GM20000 (cell line): ENCODE measurements around the gene PCTP.

Experiments used
- DNase-seq: peaks from one replicate; pipeline ENCODE4 v3.0.0; 2012; ENCODE audit warnings: low spot score
- CTCF ChIP-seq: IDR thresholded peaks from 2 replicates; pipeline ENCODE4 v1.5.1; 2012; ENCODE audit warnings: mild to moderate bottlenecking, control low read depth; ENCODE audit errors: extremely low read depth, missing control alignments

PCTP gene

GRCh38 chr17:55728361-55728760, 22.5 kb upstream of the PCTP start:
- no peak for TF ChIP-seq CTCF
- no peak for DNase-seq

GRCh38 chr17:55728833-55729232, 22.0 kb upstream of the PCTP start:
- no peak for DNase-seq
- no peak for TF ChIP-seq CTCF

- DNase-seq: no peak
- TF ChIP-seq CTCF: no peak
These were observed 21.4 kb upstream of the PCTP start for GRCh38 chr17:55729484-55729883.

- no peak for TF ChIP-seq CTCF
- no peak for DNase-seq
These were observed 20.5 kb upstream of the PCTP start for GRCh38 chr17:55730380-55730779.

GRCh38 chr17:55730808-55731207, 20.0 kb upstream of the PCTP start:
- DNase-seq: no peak
- no peak for TF ChIP-seq CTCF

- no peak for DNase-seq
- no peak for TF ChIP-seq CTCF
These were observed 19.1 kb upstream of the PCTP start for GRCh38 chr17:55731586-55732250.

- no peak for TF ChIP-seq CTCF
- no peak for DNase-seq
These were observed 16.6 kb upstream of the PCTP start for GRCh38 chr17:55734128-55734781.
